Fibroblast of skin of left biceps (primary cell): ENCODE data around the gene TFCP2L1.
"Not testable (repeated sequence)": the region's sequence is repeated elsewhere in the genome, so short reads cannot be mapped to it uniquely, and the experiment has no call there.

Experiments
- DNase-seq, 2 experiments: peaks; one replicate each; pipeline ENCODE4 v3.0.0-alpha.2; 2013; ENCODE audit warnings: low read depth in 2 of 2

The TFCP2L1 gene

GRCh38 chr2:121295911-121296650, 11.1 kb upstream of the TFCP2L1 start:
- DNase-seq: no peak

GRCh38 chr2:121294881-121295840, 10.2 kb upstream of the TFCP2L1 start:
- DNase-seq: no peak

GRCh38 chr2:121293450-121294325, 8.7 kb upstream of the TFCP2L1 start:
- no peak for DNase-seq

DNA sequence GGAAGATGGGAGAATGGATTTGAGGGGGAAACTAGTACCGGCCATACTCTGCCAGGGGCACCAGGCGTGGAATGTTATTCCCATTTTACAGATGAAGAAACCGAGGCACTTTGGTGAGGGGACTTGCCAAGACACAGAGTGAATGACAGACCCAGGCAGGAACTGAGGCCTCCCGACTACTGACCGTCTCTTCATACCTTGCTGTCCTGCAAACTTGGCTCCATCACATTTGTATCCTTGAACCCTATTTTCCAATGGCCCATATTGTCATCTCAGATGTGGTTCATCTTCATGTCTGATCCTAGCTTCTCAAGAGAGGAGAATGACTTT, 6.2 kb upstream of the TFCP2L1 start:
- no peak for DNase-seq

- no peak for DNase-seq
Measured at GRCh38 chr2:121289271-121289670, 4.3 kb upstream of the TFCP2L1 start.

DNA sequence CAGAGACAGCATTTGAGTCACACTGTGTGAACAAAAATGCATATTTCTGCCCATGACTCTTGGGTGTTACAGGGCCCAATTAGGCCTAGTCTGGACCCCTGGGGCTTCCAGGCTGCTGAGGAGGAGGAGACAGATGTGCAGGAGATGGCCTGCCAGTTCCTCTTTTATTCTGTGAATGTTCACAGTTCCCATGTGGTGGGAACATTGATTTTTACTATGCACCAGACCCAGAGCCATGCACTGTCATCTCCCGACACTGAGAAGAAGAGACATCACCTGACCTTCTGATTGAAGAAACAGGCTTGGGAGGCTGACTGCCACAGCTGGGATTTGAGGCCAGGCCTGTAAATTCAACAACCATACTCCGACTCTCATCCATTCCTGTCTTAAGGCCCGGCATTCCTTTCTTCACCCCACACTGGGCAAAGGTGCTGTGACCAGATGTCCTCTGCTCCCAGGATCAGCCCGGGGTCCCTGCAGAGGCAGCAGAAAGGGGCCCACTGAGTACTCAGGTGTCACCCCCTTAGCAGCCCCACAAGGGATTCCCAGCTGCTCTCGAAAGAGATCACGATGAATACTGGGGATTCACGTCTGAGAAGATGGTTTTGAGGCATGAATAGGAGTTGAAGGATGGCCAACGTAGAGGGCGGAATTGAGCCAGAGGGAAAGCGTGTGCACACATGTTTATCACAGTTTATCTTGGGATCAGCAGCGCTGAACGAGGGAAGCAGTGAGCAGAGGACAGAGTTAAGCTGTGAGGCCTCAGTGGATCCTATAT, 3.6 kb upstream of the TFCP2L1 start:
- no peak for DNase-seq

GRCh38 chr2:121287956-121288355, 3.0 kb upstream of the TFCP2L1 start:
- no peak for DNase-seq

DNA sequence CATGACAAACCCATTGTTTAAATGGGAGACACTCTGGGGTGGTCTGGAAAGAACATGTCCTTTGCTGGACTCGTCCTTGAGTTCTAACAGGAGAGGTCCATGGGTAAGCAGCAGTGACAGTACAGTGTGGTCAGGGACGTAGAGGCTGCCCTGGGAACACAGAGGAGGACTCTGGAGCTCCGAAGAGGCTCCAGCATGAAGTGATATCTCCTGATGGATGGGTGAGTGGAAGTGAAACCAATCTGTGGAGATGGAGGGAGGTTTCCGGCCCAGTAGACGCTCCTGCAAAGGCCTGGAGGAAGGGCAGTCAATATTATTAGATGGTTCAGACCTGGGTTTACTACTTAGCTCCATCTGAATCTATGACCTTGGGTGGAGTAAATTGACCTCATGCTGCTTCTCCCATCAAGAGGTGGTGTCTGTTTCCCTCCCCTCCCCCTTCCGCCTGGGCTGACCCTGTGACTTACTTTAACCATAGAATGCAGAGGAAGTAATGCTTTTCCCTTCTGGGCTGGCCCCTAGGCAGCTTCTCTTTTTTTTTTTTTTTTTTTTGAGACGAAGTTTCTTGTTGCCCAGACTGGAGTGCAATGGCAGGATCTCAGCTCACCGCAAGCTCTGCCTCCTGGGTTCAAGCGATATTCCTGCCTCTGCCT, 2.3 kb upstream of the TFCP2L1 start:
- no peak for DNase-seq

- no peak for DNase-seq
Measured at GRCh38 chr2:121286506-121286905, 1.5 kb upstream of the TFCP2L1 start.

DNA sequence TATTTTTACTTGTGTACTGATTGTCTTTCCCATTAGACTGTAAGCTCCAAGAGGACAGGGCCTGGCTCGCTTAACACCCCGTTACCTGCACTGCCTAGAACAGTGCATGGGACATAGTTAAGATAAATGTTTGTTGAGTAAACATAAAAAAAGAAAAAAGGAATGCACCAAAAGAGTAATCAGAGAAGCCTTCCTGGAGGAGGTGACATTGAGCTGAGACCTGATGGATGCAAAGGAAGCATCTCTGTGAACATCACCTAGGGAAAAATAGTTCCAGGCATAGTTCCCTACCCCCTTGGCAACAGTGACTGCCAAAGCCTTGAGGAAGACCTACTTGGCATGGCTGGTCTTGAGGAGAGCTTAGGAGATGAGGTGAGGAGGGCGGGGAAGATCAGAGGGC, 924 bp upstream of the TFCP2L1 start:
- DNase-seq: no peak

- no peak for DNase-seq
Measured at GRCh38 chr2:121283670-121284462, 1.1 kb downstream of the TFCP2L1 start.

GRCh38 chr2:121282800-121283385, 2.1 kb downstream of the TFCP2L1 start:
- DNase-seq: no peak

GRCh38 chr2:121281694-121282093, 3.3 kb downstream of the TFCP2L1 start:
- DNase-seq: no peak

- no peak for DNase-seq
Measured at GRCh38 chr2:121281107-121281506, 3.9 kb downstream of the TFCP2L1 start.

DNA sequence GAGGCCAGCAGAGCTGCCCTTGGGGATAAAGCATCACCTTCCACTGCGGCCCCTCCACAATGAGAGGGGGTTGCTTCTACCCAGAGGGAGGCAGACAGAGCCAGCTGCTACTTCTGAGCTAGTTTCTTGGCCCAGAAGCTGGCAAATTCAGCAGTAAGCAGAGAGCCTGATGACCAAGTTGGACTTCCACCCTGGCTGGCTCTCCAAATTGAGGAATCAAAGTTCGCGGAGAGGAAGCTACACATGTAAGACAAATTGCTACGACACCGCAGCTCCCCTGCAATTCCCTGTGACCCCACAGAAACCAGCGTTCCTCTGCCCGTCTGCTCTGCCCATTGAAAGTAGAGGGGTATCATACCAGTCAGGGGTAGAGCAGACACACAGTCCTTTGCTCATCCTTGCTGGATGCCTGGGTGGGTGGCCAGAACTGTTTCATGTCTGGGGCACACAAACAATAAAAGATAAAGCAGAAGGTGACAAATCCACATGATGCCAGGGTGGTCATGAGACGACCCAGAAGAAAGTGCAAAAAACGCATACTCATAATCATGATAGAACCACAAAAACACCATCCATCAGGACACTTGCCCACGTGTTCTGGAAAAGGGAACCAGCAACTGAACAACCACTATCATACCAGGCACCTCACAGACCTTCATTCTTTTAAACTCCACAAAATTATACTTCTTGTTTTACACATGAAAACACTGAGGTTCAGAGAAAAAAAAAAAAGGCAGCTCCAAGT, 5.4 kb downstream of the TFCP2L1 start:
- DNase-seq: no peak

- DNase-seq: no peak
Measured at GRCh38 chr2:121276341-121276740, 8.7 kb downstream of the TFCP2L1 start.

GRCh38 chr2:121273116-121273515, 11.9 kb downstream of the TFCP2L1 start:
- no peak for DNase-seq

- DNase-seq: no peak
Measured at GRCh38 chr2:121272596-121272995, 12.4 kb downstream of the TFCP2L1 start.

GRCh38 chr2:121269436-121269835, 15.6 kb downstream of the TFCP2L1 start:
- DNase-seq: not testable (repeated sequence)
